ENCODE data around the gene LAMC3.

GRCh38 chr9:130980526-130980925 is 28.4 kb upstream of the LAMC3 start:
- TF ChIP-seq, protein P1, sequence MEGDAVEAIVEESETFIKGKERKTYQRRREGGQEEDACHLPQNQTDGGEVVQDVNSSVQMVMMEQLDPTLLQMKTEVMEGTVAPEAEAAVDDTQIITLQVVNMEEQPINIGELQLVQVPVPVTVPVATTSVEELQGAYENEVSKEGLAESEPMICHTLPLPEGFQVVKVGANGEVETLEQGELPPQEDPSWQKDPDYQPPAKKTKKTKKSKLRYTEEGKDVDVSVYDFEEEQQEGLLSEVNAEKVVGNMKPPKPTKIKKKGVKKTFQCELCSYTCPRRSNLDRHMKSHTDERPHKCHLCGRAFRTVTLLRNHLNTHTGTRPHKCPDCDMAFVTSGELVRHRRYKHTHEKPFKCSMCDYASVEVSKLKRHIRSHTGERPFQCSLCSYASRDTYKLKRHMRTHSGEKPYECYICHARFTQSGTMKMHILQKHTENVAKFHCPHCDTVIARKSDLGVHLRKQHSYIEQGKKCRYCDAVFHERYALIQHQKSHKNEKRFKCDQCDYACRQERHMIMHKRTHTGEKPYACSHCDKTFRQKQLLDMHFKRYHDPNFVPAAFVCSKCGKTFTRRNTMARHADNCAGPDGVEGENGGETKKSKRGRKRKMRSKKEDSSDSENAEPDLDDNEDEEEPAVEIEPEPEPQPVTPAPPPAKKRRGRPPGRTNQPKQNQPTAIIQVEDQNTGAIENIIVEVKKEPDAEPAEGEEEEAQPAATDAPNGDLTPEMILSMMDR (IDR thresholded peaks at IDR 0.05), result no peak
- TF ChIP-seq POLR2AphosphoS5 (IDR thresholded peaks at IDR 0.05), result no peak
- TF ChIP-seq POLR2A (IDR thresholded peaks at IDR 0.05), result no peak
- TF ChIP-seq EP300 (IDR thresholded peaks at IDR 0.05), result no peak

Measured in upper lobe of left lung (tissue), 4 donors.